ENCODE data around the gene PAIP1. TPM values are rescaled to one million over a fixed set of nuclear protein-coding genes. Genes with fewer than 3 reads are reported as not detected.
"Not testable (repeated sequence)": the region's sequence is repeated elsewhere in the genome, so short reads cannot be mapped to it uniquely, and the experiment has no call there.

Gene PAIP1
- total RNA-seq, 1 experiment from 2014 or later: 121 TPM

GRCh38 chr5:43571237-43571636 lies 14.4 kb upstream of the PAIP1 start:
- no peak for DNase-seq (ENCODE audit: low read depth)

DNA sequence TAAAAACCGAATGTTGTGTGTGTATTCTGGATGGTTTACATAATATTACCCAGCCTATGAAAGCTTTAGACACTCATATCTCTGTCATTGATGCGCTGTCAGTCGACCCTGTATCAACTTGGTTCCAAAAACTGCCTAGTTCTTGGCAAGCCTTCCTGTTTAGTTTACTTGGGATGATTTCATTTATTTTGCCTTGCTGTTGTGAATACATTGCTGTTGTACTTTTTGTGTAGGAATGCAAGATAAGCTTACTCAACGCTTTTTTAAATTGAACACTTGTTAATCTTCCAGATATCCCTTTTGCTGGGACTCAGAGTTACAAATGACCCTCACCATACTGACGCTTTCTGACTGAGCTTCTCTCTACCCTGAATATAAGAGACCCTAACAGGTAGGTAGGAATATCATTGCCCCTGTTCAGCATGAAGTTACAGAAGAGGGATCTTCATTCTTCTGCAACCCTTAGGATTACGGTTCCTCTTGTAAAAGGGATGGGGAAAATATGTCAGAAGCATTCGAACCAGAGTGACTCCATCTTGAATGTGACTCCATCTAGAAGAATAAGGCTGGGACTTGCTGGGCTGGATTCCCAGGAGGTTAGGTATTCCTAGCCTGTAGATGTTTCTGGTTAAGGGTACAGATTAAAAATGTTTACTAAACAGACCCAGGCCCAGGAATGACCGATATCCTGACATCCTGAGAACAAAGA lies 13.7 kb upstream of the PAIP1 start:
- no peak for DNase-seq (ENCODE audit: low read depth)

DNA sequence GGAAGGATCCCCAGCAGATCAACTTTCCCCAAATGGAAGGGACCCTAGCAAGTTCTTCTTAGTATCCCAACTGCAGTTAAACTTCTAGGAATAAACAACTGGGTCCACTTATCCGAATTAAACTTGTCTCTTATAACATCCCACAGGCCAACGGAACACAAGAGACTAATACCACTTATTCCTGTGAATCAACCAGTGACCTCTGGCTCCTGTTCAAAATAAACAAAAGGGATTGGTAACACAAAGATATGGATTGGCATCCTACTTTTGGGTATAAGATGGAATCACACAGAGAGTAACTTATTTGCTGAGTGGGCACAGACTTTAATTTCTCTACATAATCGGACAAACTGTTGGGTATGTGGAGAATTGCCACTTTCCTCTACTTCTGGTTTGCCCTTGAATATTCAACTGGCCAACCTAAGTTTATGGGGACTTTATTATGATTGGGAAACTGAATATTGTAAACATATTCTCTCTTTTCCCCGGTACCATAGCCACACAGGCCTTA lies 12.4 kb upstream of the PAIP1 start:
- no peak for DNase-seq (ENCODE audit: low read depth)

- no peak for DNase-seq (ENCODE audit: low read depth)
Observed at GRCh38 chr5:43567967-43568366, 11.1 kb upstream of the PAIP1 start.

- DNase-seq (ENCODE audit: low read depth): no peak
Observed at GRCh38 chr5:43565043-43565442, 8.2 kb upstream of the PAIP1 start.

DNA sequence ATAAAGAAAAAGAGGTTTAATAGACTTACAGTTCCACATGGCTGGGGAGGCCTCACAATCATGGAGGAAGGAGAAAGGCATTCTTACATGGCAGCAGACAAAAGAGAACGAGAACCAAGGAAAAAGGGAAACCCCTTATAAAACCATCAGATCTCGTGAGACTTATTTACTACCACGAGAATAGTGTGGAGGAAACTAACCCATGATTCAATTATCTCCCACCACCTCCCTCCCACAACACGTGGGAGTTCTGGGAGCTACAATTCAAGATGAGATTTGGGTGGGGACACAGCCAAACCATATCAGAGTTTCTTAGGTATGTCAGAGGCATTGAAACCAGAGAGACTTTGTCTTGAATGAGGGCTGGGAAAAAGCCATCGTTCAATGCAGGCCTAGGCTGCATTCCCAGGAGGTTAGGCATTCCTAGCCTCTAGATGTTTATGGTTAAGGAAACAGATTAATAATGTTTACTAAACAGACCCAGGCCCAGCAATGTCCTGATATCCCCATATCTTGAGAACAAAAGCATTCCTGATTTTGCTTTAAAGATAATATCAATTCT lies 7.5 kb upstream of the PAIP1 start:
- DNase-seq (ENCODE audit: low read depth): no peak

DNA sequence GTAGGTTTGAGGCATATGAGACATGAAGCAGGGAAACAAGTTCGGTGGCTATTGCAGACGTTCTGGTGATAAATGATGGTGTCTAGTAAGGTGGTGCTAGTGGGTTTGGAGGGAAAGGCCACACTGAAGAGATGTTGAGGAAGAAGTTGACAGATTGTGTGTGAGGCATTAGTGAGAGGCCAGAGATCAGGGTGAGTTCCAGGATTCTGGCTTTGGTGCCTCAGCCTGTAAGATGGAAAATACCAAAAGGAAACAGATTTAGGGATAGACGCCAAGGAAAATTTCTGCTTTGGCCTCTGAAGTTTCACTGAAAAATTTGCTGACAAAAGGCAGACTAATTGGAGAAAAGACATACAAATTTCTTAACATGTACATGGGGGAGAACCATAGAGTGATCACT lies 6.4 kb upstream of the PAIP1 start:
- DNase-seq (ENCODE audit: low read depth): no peak

DNA sequence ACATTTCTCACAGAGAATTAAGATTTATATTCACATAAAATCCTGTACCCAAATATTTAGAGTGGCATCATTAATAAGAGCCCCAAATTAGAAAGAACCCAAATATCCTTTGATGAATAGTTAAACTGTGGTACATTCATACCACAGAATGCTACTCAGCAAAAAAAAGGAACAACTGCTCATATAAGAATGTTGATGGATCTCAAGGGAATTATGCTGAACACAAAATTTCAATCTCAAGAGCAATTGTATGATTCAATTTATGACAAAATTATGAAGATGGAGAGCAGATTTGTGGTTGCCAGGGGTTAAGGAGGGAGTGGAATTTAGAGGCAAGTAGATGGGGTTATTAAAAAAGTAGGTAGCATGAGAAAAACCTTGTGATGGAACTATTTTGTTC lies 4.5 kb upstream of the PAIP1 start:
- no peak for DNase-seq (ENCODE audit: low read depth)

GRCh38 chr5:43560128-43560527 lies 3.3 kb upstream of the PAIP1 start:
- peak; percentile 53 for DNase-seq (ENCODE audit: low read depth)

DNA sequence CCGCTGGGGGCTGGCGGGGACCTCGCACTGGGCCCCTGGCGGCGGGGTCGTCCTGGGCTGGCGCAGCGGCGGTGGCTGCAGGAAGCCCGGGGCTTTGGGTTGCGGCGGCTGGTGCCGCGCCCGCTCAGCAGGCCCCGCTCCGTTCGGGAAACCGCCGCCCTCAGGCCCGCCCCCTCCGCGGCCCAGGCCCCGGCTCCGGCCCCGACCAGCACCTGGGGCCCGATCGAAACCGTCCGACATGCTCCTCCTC lies 345 bp downstream of the PAIP1 start:
- not testable (repeated sequence) for DNase-seq (ENCODE audit: low read depth)

DNA sequence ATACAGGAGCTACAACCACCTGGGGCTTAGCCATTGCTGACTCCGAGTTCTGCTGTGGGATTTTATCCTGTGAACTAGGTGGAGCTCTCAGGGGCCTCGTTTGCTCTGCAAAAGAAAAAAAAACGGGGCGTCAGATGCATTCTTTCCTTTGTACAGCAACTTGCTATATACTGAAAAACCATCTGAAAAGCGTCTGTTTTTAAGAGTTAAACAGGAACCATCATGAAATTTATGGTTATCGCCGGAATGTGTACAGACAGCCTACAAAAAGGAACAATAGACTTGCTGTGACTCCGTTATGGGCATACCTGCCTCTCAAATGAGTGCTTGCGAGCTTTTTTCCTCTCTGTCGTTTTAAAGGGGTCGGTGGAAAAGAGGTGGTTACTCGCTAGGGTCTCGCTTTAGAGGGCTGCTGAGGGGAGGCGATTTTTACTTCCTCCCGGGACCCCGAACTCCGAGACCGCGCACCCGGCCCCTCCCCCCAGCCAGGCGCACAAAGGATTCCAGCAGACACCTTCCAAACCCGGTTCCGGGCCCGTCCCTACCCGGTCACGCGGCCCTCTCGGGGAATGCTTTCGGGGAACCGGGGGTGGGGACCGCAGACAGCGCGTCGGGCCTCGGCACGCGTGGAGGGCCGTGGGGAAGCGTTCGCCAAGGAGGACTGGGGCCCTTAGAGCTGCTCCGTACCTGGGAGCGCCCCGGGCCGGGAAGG lies 826 bp downstream of the PAIP1 start:
- DNase-seq (ENCODE audit: low read depth): peak; percentile 35

- DNase-seq (ENCODE audit: low read depth): no peak
Observed at GRCh38 chr5:43554497-43554896, 2.4 kb downstream of the PAIP1 start.

- peak; percentile 23 for DNase-seq (ENCODE audit: low read depth)
Observed at GRCh38 chr5:43553381-43553780, 3.5 kb downstream of the PAIP1 start.

- DNase-seq (ENCODE audit: low read depth): no peak
Observed at GRCh38 chr5:43551731-43552130, 5.1 kb downstream of the PAIP1 start.

GRCh38 chr5:43549272-43549671 lies 7.6 kb downstream of the PAIP1 start:
- DNase-seq (ENCODE audit: low read depth): not testable (repeated sequence)

DNA sequence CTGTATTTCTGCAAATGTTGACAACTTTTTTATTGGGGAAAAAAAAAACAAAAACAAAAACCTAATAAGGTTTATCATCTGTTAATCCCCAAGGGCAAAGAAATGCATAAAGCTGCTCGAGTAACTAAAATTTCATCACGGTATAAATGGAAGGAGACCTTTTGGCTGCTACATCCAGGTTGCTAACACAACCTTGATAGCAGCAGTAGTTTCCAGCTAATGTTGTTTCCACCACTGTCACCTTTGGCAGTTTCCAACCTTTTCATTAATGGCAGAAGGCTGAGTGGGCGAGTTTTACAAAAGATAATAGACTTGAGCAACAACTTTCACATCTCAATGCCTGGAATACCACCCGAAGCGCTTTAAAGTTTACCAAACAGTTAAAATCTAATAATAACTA lies 8.5 kb downstream of the PAIP1 start:
- DNase-seq (ENCODE audit: low read depth): no peak

GRCh38 chr5:43547532-43547931 lies 9.3 kb downstream of the PAIP1 start:
- DNase-seq (ENCODE audit: low read depth): no peak

GRCh38 chr5:43543434-43543833 lies 13.4 kb downstream of the PAIP1 start:
- no peak for DNase-seq (ENCODE audit: low read depth)

DNA sequence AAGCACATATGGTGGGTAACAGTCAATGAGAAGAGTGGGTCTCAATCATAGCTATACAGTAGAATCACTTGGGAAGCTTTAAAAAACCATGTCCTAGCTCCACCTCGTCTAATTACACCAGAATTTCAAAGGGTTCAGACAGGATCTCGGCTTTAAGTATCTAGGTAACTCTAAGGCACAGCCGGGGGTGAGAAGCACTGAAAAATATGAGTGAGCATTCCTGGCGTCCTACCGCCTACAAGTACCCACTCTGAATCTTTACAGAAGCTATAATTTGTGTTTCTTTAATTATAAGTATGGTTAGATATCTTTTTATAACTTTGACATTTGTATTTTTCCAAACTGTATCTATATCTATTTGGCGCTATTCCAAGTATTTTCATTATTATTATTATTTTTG lies 16.1 kb downstream of the PAIP1 start:
- no peak for DNase-seq (ENCODE audit: low read depth)

DNA sequence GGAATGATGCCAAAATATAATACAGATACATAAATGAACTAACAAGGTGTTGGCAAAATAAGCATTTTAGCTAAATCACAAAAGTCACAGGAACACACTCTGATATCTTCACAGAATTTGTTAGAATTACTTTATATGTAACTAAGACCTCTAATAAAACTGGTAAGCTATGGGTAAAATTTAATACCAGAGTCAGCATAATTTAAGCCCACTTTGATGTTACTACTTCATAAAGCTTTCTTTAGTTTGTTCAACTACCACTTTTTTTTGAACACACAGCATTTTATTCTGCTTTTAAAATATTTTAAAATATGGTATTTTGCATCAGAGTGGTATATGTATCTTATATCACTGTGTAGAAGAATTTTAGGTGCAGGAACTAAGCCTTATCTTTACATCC lies 19.9 kb downstream of the PAIP1 start:
- no peak for DNase-seq (ENCODE audit: low read depth)

GRCh38 chr5:43533646-43534045 lies 23.2 kb downstream of the PAIP1 start:
- no peak for DNase-seq (ENCODE audit: low read depth)

GRCh38 chr5:43530648-43531047 lies 26.2 kb downstream of the PAIP1 start:
- no peak for DNase-seq (ENCODE audit: low read depth)

DNA sequence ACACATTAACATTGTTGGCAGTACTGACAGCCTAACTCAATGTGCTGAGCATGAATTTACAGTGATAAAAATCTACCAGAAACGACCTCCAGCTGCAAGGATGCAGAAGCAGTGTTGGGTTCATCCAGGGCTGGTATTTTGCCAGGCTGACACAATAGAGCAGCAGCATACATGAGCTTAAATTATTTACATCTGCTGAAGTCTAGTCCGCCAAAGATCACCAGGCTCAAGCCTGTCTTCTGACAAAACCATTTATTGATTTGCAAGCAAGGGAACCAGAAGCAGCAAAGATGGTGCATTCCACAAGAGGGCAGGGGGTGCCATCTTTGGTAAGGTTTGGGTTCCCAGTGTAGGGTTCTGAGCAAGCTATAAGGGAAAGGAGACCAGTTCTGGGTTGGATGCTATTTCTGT lies 33.2 kb downstream of the PAIP1 start:
- no peak for DNase-seq (ENCODE audit: low read depth)

All from HT1080 (cell line).